Superior temporal gyrus (tissue), 1 donor: ENCODE measurements around the gene LHX5.

Source experiments
- DNase-seq: peaks from one replicate; pipeline ENCODE4 v3.0.0-alpha.2; 2016; ENCODE audit errors: extremely low spot score

The LHX5 gene

GRCh38 chr12:113477842-113478215 lies 6.2 kb upstream of the LHX5 start:
- no peak for DNase-seq

DNA sequence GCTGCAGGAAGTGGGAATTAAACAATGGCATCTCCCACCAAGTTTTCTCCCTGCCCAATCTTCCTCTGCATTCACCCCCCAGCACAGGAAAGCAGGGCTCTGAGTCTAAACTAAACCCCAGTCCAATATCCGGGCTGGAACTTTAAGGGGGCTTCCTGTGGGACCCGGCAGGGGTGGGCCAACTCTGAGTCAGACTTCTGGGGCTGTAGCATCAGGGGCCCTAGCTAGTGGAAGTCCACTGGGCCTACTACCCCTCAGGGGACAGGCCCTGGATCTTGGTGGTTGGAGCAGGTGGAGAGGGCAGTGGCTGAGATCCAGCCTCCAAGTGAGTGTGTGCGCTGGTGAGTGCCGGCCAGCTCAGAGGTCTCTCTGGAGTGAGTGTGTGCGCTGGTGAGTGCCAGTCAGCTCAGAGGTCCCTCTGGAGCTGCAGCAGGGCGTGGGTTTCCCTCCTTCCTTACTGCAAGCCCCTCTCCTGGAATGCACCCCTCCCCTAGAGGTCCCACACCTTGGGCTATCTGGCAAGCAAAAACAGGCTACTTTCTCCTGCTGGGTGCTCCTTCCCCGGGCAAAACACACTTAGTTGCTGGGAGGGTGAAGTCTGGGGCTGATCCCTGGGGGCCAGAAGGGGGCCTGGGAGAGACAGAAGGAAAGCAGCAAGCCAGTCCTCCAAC lies 5.6 kb upstream of the LHX5 start:
- no peak for DNase-seq

GRCh38 chr12:113476176-113476986 lies 4.7 kb upstream of the LHX5 start:
- no peak for DNase-seq

GRCh38 chr12:113475451-113476175 lies 3.9 kb upstream of the LHX5 start:
- DNase-seq, result no peak

- DNase-seq, result no peak
These were observed 3.2 kb upstream of the LHX5 start for GRCh38 chr12:113474635-113475436.

- DNase-seq, result no peak
These were observed 2.3 kb upstream of the LHX5 start for GRCh38 chr12:113473942-113474341.

GRCh38 chr12:113473400-113473799 lies 1.7 kb upstream of the LHX5 start:
- no peak for DNase-seq

DNA sequence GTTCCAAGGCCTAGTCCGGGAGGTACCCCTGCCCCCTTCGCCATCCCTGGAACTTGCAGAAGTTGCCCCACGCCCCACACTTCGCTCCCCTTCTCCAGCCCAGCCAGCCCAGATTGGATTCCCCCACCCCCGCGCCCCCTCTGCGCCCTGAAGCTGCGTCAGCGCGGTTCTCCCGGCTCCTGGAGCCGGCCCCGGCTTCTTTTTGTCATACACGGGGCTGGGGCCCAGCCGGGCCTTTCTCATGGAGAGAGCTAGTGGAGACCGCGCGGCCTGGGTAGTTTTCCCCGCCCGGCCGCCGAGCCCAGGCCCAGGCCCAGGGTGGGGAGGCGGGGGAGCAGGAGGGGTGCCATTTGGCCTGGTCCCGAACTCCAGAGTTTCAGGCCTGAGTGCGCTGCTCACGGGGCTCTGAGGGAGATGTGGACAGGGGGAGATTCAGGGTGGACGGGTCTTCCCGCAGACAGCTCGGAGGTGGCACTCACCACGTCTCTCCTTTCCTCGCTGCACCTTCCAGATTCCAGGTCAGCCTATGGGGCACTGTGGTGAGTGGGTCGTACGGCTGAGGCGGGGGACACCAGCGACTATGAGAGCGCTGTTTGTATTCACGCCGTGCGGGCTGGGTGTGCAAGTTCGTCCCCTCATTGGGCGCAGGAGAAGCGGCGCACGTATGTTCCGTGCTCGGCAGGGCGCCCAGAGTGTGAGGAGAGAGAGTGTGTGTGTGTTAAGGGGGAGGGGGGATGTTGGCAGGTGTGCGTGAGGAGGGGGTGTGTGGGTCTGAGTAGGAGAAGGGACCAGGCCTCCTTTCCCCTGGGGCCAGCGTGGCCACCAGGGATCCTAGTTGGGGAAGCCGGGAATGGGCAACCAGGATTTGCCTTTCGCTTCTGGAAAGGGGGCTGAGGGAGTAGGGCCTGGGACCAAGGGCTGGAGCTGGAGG lies 785 bp upstream of the LHX5 start:
- DNase-seq, result no peak

DNA sequence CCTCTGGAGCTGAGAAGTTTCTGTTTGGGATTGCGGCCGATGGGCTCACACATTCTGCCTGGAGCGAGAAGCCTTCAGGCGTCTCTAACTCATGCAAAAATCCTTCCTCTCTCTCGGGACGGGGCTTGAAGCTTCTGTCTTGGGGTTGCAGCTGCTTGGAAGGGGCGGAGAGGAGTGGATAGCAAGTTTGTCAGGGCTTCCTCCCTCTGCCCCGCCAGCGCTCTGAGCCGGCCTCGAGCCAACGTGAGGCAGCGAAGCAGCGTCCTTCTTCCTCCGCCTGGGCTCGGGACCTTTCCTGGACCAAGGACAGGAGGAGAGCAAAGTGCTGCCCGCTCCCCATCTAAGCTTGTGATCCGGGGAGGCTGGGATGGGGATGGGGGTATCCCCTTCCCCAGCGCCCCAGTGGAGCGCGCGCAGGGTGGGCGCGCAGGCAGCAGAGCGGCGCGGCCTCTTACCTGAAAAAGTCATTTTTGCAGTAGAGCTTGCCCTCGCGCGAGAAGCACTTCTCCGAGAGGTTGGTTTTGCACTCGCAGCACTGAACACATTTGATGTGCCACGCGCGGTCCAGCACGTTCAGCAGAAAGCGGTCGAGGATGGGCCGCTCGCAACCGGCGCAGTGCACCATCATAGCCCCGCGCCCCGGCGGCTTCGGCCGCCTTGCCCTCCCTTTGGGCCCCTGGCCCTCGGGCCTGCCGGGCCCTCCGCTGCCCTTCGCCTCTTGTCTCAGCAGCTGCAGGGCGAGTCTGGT lies 626 bp downstream of the LHX5 start:
- DNase-seq, result no peak

DNA sequence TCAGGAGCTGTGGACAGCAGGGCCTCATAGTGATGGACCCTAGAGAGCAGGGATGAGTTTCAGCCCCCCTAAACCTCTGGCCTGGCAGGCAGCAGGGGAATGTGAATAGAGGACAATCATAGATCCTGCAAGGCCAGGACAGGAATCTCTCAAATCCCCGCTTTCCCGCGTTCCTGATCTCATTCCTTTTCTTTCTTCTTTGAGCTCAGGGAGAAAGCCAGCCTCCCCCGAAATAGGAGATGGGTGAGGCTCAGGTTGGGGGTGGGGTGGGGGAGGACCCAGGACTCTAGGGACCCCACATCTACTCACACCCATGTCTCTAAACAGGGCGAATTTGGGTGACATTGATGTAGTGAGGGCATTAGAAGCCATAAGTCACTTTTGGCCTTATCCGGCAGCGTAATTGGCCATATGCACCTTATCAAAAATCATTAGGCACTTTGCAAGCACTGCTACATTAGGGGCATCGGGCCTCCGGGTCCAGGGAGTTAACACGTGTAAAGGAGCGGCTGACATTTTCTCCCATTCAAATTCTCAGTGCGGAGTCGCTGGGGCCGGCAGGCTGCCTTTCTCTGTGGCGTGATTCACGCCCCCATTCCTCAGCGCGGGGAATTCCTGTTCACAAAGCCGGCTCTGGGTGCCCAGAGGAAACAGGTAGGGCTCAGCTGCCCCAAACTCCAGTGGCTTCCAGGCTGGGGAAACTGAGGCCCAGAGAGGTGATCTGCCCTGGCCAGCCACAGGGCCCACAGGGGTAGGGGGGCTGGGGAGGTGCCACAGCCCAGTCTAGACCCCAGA lies 1.5 kb downstream of the LHX5 start:
- no peak for DNase-seq

GRCh38 chr12:113469224-113469948 lies 2.3 kb downstream of the LHX5 start:
- DNase-seq, result no peak

GRCh38 chr12:113468365-113469223 lies 3.1 kb downstream of the LHX5 start:
- DNase-seq, result no peak

- no peak for DNase-seq
These were observed 3.9 kb downstream of the LHX5 start for GRCh38 chr12:113467502-113468364.

- no peak for DNase-seq
These were observed 4.5 kb downstream of the LHX5 start for GRCh38 chr12:113467142-113467501.

DNA sequence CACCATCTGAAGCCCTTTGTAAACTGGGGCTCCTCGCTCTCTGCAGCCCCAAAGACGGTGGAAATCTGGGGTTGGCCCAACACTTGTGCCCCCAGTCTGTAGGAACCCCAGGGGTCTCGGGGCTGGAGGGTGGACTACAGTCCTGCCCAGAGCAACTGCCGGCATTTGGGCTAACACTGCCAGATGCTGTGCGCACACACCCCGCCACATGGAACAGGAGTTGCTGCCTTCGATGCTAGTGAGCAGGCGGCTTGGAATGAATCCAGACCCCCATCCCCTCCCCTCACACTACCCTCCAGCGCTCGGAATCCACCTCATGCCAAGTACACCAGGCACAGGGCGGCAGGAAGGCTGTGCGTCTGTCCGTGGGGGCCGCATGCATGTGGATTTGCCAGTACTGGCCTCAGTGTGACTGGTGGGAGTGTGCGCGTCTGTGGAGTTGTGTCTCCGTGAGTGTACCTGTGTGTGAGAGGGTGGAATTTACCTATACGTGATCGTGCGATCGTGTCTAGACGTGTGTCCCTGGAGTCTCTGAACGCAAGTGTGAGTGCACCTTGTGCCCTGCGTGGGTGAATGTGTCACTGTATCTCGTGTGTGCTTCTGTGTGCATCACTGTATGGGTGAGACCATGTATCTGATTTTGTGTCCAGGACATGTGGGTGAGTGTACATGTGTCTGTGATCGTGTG lies 5.1 kb downstream of the LHX5 start:
- no peak for DNase-seq

GRCh38 chr12:113465808-113466453 lies 5.7 kb downstream of the LHX5 start:
- DNase-seq, result no peak
